ENCODE results near the gene SERPINA1.

- TF ChIP-seq CTCF (IDR thresholded peaks at IDR 0.05) (no peak), REST (IDR thresholded peaks at IDR 0.05; ENCODE audit: insufficient read depth in 1 of 2, low read depth in 2 of 2, low read length in 1 of 2) (no peak), POLR2AphosphoS5 (IDR thresholded peaks at IDR 0.05; ENCODE audit: low read depth, low read length) (no peak), SIN3A (IDR thresholded peaks at IDR 0.05; ENCODE audit: borderline replicate concordance, insufficient read depth, low read depth, low read length) (no peak), TCF7L2 (IDR thresholded peaks at IDR 0.05; ENCODE audit: low read depth, low read length) (no peak)
These were observed 7.0 kb upstream of the SERPINA1 start for GRCh38 chr14:94395282-94395887.

All from Panc1 (cell line).